ENCODE results near the gene SETD7.

DNA sequence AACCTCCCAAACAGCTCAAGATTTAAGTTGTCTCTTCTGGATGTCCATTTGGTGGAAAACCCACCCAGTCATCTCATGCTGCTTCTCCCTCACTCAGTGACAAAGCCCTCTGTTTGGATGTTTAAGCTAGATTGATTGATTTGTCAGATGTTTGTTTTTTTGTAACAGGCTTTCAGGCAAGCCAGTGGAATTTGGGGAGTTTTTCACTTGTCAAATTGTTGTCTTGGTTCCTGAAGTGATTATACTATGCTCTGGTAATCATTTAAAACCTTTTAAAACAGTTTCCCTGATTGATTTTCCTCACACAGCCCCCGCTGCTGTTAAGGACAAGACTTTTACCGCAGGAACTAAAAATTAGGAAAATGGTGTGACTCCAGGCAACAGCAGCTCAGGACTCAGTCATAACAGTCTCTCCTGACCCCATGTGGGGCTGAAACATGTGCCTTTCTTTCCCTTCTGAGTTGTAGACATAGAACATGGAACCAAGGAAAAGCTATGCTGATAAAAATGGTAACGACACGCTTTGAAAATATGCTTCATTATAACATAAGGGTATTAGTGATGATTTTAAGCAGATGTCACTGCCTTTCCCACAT is 40.8 kb upstream of the SETD7 start:
- TF ChIP-seq, protein P1, sequence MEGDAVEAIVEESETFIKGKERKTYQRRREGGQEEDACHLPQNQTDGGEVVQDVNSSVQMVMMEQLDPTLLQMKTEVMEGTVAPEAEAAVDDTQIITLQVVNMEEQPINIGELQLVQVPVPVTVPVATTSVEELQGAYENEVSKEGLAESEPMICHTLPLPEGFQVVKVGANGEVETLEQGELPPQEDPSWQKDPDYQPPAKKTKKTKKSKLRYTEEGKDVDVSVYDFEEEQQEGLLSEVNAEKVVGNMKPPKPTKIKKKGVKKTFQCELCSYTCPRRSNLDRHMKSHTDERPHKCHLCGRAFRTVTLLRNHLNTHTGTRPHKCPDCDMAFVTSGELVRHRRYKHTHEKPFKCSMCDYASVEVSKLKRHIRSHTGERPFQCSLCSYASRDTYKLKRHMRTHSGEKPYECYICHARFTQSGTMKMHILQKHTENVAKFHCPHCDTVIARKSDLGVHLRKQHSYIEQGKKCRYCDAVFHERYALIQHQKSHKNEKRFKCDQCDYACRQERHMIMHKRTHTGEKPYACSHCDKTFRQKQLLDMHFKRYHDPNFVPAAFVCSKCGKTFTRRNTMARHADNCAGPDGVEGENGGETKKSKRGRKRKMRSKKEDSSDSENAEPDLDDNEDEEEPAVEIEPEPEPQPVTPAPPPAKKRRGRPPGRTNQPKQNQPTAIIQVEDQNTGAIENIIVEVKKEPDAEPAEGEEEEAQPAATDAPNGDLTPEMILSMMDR (conservative IDR thresholded peaks at IDR 0.05 in 1 of 2, IDR thresholded peaks at IDR 0.05 in 1 of 2; ENCODE audit: low read depth in 1 of 2, low read length in 2 of 2) = no peak
- TF ChIP-seq EZH2 (IDR thresholded peaks at IDR 0.05; ENCODE audit: low read length, missing control alignments) = no peak

All from fibroblast of lung (primary cell).